SKM-1 treated with dmso at 0.1 percent for 144 hours (cell line): ENCODE results near the gene SEMA3A.
A peak's percentile ranks its signal among the peaks of the same experiment; 100 is the strongest.

ENCODE experiments used
- DNase-seq: peaks from one replicate; lab custom pipeline; 2025; ENCODE audit not compliant: unreplicated experiment; lab: John Stamatoyannopoulos, UW

Gene SEMA3A

DNA sequence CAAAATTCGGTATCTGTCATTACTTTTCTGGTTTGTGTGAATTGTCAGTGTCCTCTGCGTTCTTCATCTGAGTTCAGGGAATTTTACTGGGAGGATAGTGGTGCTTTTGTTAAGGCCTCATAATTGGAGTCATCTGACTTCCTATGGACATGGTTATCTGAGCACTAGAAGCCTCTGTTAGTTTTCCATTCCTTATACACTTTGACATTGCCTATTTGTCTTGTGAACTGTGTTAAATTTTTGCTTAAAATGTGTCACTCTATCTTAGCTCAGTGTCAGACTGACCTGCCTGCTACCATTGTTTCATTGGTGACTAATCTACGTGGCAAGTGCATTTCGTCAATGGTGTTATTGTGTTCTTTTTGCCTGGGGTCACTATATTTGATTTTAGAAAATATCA, 253.3 kb downstream of the SEMA3A start:
- DNase-seq: no peak

DNA sequence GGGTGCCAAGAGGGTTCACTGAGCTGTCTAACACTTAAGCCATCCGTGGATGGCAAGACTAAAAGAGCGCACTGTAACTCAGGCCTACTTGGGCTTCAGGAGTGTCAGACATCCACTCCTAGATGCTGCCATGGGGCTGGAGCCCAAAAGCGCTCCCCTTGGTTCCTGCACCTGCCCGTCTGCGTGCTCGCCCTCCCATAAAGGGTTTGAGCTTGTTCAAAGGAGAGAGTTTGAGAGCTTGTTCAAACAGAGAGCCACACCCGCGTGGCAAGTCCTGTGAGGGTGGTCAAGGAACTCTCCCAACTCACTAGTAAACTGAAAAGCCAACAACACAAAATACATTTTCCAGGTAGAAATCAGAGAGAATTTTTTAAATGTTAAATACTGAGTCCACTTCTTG, 256.7 kb downstream of the SEMA3A start:
- no peak for DNase-seq

DNA sequence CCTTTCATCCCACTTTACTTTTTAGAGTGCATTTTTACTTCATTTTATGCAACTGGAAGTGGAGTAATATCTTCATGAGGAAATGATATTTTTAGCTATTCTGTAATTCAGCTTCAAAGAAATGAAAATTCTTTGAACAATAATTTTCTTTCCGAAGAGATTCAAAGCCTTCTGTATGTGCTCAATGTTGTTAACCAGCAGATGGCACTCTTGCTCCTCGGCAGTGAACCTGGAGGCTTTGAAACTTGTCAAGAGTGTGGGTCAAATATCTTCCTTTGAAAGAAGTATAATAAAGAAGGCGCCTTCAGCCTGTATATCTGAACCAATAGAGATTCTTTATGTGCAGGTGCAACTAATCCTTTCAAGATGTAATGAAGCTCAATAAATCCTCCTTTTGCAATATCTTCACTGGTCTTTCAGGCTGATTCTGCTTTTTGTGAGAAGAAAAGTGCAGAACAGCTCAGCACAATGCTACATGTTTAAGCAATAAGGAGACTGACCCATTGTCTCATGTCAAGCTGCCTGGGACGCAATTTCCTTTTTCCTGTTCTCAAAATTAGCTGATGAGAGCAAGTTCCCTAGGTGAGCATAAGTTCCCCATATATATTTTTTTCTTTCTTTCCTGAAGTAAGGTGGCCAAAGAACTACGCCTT, 258.4 kb downstream of the SEMA3A start:
- DNase-seq: peak; percentile 82

DNA sequence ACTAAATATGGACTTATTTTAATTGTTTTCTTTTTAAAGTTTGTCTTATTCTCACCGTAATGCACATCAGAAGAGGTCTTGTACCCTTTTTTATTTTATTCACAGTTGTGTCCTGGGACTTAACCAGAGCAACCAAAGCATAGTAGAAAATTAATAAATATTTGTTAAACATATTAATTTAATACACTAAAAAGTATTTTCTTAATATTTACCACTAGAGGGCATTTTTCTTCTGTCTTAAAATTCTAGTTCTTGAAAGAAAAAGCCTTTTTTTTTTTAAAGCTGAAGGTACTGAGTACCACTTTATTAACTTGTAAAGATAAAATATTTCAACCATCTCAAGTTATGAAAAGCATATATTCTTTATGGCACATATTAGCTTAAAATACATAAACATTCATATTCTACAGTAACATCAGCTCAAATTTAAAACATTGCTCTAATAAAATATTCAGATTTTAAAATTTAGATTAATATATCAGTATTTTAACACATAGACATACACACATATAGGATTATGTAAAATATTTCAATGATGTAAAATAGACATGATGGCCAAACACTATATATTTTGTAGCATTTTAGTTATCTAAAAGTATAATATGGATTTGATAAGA, 260.4 kb downstream of the SEMA3A start:
- DNase-seq: no peak

DNA sequence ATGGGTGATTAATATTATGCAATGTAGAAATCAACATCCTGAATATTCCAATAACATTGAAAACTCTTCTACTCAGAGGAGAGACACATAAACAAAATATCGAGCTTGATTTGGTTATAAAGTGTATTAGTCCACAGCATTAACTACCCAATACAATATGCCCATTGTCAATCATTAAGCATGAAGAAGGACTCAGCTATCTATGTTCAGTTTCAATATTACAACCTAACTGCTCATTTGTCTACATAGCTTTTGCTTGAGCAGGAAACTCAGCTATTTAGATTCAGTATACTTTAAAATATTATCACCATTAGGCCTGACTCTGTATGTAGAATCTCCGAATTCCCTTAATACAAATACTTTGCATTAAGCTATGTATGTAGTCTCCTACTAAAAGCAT, 262.6 kb downstream of the SEMA3A start:
- no peak for DNase-seq

DNA sequence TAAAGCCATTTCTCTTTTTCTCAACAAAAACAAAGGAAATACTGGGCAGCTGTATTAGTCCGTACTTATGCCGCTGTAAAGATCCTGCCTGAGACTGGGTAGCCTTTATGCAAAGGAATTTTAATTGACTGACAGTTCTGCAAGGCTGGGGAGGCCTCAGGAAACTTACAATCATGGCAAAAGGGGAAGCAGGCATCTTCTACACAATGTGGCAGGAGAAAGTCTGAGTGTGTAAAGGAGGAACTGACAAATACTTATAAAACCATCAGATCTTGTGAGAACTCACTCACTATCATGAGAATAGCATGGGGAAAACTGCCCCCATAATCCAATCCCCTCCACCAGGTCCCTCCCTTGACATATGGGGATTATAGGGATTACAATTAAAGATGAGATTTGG, 264.3 kb downstream of the SEMA3A start:
- peak; percentile 30 for DNase-seq

DNA sequence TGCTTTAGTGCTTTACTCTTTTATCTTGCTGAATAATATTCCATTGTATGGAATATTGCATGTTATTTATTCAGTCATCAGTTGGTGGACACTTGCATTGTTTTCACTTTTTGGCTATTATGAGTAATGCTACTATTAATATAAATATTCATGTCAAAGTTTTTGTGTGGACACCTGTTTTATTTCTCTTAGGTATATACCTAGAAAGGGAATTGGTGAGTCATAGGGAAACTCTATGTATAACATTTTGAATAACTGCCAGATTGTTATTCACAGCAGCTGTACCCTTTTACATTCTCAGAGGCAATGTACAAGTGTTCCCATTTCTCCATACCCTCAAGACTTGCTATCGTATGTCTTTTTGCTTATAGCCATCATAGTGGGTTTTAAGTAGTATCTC, 268.7 kb downstream of the SEMA3A start:
- DNase-seq: no peak

DNA sequence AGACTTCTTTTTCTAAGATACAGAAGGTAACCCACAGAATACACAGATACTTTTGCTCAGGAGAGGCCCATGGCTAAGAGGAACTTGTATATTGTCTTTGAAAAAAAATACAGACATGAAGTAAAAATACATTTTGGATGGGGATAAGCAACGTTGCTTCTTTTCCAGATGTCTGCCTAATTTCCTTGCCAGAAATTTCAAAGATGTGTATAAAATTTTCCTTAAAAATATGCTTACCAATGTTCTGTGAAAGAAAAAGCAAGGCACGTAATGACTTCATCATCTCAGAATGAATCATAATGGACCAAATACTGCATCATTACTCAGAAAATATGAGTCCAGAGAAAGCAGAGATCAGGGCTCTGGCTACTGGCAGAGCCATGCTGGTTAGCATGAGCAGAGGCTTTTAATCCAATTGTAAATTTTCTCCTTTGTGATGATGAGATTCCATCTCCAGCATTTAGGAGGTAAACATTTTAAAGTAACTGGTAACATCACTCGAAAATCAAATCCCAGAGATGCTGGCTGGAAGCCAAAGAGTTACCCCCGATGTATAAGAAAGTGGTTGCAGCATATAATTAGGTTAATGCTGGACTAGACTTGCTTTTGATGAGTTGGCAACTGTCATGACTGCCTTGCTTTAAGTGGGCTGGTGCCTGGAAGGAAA, 272.5 kb downstream of the SEMA3A start:
- DNase-seq: no peak

DNA sequence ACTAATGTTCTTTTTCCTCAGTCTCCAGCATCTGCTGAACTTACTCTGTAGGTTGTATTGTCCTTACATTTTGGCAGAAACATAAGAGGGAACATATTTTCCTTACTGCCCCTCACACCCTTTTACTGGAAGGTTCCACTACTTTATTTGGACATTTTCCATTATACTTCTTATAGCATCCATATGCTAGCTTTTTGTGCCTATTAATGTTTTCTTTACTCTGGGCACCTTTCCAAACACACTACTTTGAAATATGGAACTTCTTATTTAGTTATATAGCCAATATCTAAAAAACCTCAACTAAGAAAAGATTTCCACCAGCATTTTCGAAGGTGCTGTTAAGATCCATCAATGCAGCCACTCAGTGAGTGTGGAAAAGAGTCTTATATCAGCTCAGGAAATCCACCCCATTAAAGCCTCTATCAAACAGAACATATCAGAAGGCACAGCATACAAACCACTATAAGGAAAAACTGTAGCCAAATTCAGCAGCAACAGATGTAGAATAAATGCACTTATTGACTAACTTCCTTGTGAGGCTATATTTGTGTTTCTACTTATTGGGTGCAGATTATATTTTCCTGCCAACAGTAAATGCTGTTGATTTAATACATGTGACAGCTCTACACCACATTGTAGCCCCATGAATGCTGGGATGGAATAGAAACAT, 273.2 kb downstream of the SEMA3A start:
- no peak for DNase-seq

DNA sequence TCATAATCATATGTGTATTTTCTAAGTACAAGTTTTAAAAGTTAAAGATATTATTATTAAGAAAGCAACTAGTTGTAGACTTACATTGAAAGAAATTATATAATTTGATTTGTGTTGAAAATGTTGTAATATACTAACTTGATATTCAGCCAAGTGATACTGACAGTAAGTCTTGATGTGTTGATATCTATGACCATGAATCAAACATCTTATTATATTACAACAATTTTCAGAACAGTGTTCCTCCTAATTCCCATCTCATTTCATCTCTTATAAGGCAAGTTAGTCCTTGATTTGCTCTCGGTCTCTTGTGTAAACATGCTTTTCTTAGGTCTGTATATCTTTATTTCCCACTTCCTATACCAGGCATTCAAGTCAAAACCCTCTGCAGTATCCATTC, 276.4 kb downstream of the SEMA3A start:
- no peak for DNase-seq

DNA sequence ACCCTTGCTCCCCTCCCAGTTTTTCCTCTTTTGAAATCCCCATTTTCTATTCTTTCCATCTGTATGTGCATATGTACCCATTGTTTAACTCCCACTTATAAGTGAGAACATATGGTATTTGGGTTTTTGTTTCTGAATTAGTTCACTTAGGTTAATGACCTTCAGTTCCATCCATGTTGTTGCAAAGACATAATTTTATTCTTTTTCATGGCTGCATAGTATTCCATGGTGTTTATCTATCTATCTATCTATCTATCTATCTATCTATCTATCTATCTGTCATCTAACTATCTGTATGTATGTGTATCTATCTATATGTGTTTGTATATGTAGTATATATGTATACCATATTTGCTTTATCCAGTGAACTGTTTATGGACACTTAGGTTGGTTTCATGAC, 281.4 kb downstream of the SEMA3A start:
- no peak for DNase-seq

DNA sequence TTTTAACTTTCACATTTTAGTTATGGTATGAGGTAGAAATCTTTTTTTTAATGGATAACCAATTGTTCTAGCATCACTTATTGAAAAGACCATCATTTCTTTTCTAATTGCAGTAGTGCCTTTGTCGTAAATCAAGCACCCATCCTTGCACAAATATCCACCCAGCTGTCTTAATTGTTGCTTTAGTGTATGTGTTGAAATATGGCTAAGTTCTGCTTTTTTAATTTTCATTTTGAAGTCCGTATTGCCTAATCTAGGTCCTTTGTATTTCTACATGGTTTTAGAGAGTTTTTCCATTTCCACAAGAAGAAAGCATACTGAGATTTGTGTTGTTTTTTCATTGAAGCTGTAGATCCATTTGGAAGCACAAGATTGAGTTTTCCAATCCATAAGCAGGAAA, 286.1 kb downstream of the SEMA3A start:
- peak; percentile 81 for DNase-seq
